Liver (tissue), 9 donors: ENCODE data around the gene CCDC92B. TPM values are rescaled to one million over a fixed set of nuclear protein-coding genes. Genes with fewer than 3 reads are reported as not detected.

Experiments
- DNase-seq: peaks from one replicate; pipeline ENCODE4 v3.0.0-alpha.2; 2017; ENCODE audit warnings: low spot score
- H3K27ac ChIP-seq, 2 donors: one replicate each; pipeline ENCODE4 v1.7.0; 2013; ENCODE audit warnings: inconsistent platforms in 2 of 2, low read length in 2 of 2, control low read depth in 1 of 2, low read depth in 1 of 2, mild to moderate bottlenecking in 1 of 2
- H3K27me3 ChIP-seq, 4 donors: one replicate each; pipeline versions ENCODE4 v1.6.1 to v1.7.0; 2013; ENCODE audit warnings: low read length in 3 of 4, inconsistent platforms in 1 of 4, mild to moderate bottlenecking in 1 of 4, moderate library complexity in 1 of 4; ENCODE audit not compliant: control insufficient read depth in 4 of 4, insufficient read depth in 4 of 4
- H3K36me3 ChIP-seq, 4 donors: one replicate each; pipeline versions ENCODE4 v1.6.1 to v1.7.0; 2013; ENCODE audit warnings: low read length in 3 of 4, mild to moderate bottlenecking in 3 of 4, low read depth in 1 of 4, moderate library complexity in 1 of 4; ENCODE audit not compliant: control insufficient read depth in 4 of 4, insufficient read depth in 3 of 4
- H3K4me1 ChIP-seq, 4 donors: one replicate each; pipeline versions ENCODE4 v1.6.1 to v1.7.0; 2013; ENCODE audit warnings: low read length in 3 of 4, mild to moderate bottlenecking in 3 of 4, moderate library complexity in 1 of 4; ENCODE audit not compliant: control insufficient read depth in 4 of 4, insufficient read depth in 4 of 4
- H3K4me3 ChIP-seq, 3 donors: one replicate each; pipeline versions ENCODE4 v1.6.1 to v1.7.0; 2013; ENCODE audit warnings: low read length in 3 of 3, control low read depth in 1 of 3, low read depth in 1 of 3, mild to moderate bottlenecking in 1 of 3
- H3K9ac ChIP-seq, 2 donors: one replicate each; pipeline ENCODE4 v1.7.0; 2013; ENCODE audit warnings: low read length in 2 of 2, mild to moderate bottlenecking in 2 of 2, moderate library complexity in 2 of 2, control low read depth in 1 of 2, low read depth in 1 of 2
- H3K9me3 ChIP-seq, 4 donors: one replicate each; pipeline versions ENCODE4 v1.6.1 to v1.7.0; 2013; ENCODE audit warnings: low read length in 3 of 4; ENCODE audit not compliant: control insufficient read depth in 4 of 4
- EGR1 ChIP-seq, 2 donors: IDR thresholded peaks; 2 replicates each; pipeline ENCODE4 v1.6.1; 2016 to 2018; ENCODE audit warnings: antibody characterized with exemption in 2 of 2, low read depth in 2 of 2
- FOXA1 ChIP-seq: IDR thresholded peaks from 2 replicates; pipeline ENCODE4 v1.6.1; 2016; ENCODE audit warnings: antibody characterized with exemption
- FOXA2 ChIP-seq: IDR thresholded peaks from 2 replicates; pipeline ENCODE4 v1.6.1; 2016; ENCODE audit warnings: antibody characterized with exemption
- GABPA ChIP-seq, 2 donors: IDR thresholded peaks in 1 of 2; conservative IDR thresholded peaks in 1 of 2; 2 replicates each; pipeline ENCODE4 v1.6.1; 2016; ENCODE audit warnings: antibody characterized with exemption in 2 of 2, mild to moderate bottlenecking in 1 of 2, moderate library complexity in 1 of 2
- HNF4A ChIP-seq, 2 donors: conservative IDR thresholded peaks; 2 replicates each; pipeline ENCODE4 v1.6.1; 2016; ENCODE audit warnings: antibody characterized with exemption in 2 of 2, mild to moderate bottlenecking in 2 of 2
- HNF4G ChIP-seq: IDR thresholded peaks from 2 replicates; pipeline ENCODE4 v1.6.1; 2016; ENCODE audit warnings: antibody characterized with exemption
- JUND ChIP-seq, 2 donors: IDR thresholded peaks; 2 replicates each; pipeline ENCODE4 v1.6.1; 2016; ENCODE audit warnings: antibody characterized with exemption in 2 of 2
- RAD21 ChIP-seq, 2 donors: IDR thresholded peaks; 2 replicates each; pipeline ENCODE4 v1.6.1; 2016; ENCODE audit warnings: antibody characterized with exemption in 2 of 2, mild to moderate bottlenecking in 2 of 2
- RXRA ChIP-seq, 2 donors: IDR thresholded peaks; 2 replicates each; pipeline ENCODE4 v1.6.1; 2017 to 2018; ENCODE audit warnings: antibody characterized with exemption in 2 of 2, mild to moderate bottlenecking in 1 of 2
- SP1 ChIP-seq: IDR thresholded peaks from 2 replicates; pipeline ENCODE4 v1.6.1; 2018; ENCODE audit warnings: antibody characterized with exemption, mild to moderate bottlenecking
- TAF1 ChIP-seq: conservative IDR thresholded peaks from 2 replicates; pipeline ENCODE4 v1.6.1; 2016; ENCODE audit warnings: antibody characterized with exemption, mild to moderate bottlenecking
- YY1 ChIP-seq: IDR thresholded peaks from 2 replicates; pipeline ENCODE4 v1.6.1; 2016; ENCODE audit warnings: antibody characterized with exemption, mild to moderate bottlenecking
- WGBS: extraction: QIAGEN DNeasy Blood & Tissue Kit; methylation state at CpG from one replicate; pipeline ENCODE4 v1.1.7; 2013; 5-methylcytosine and 5-hydroxymethylcytosine counted together
- polyA plus RNA-seq, 2 donors: library from polyadenylated mRNA; stranded (reverse) in 1 of 2; unstranded in 1 of 2; fragments of 200-250 nt in 1 of 2; fragments of >200 nt in 1 of 2; fragmentation: Nextera tagmentation in 1 of 2; extraction: Ambion mirVana in 1 of 2; gene quantifications; one replicate each; pipeline versions ENCODE4 v1.2.1 to v1.2.3, GENCODE V29; 2013 to 2015
- total RNA-seq, 2 donors: library from RNA; depleted of rRNA; stranded (reverse); fragments of >200 nt; gene quantifications; one replicate each; pipeline ENCODE4 v1.2.3, GENCODE V29; 2014
- TF ChIP-seq, protein P1 (sequence below): IDR thresholded peaks from 2 replicates; pipeline ENCODE4 v1.6.1; 2016; ENCODE audit warnings: antibody characterized with exemption
- TF ChIP-seq, protein P2 (sequence below): IDR thresholded peaks from 2 replicates; pipeline ENCODE4 v1.6.1; 2016; ENCODE audit warnings: antibody characterized with exemption, mild to moderate bottlenecking
- TF ChIP-seq, protein P3 (sequence below): IDR thresholded peaks from 2 replicates; pipeline ENCODE4 v1.6.1; 2016; ENCODE audit warnings: antibody characterized with exemption
- TF ChIP-seq, protein P4 (sequence below): fragments of 150-350 bp; IDR thresholded peaks from 2 replicates; pipeline ENCODE4 v1.5.1; 2017; ENCODE audit warnings: improper control_type of control experiment, low read depth, low read length; ENCODE audit not compliant: missing input control
- donor health status: healthy.
- donor health status: healthy.
- donor health status: healthy.
- donor health status: healthy.
- donor health status: healthy.

Gene CCDC92B
- total and polyA plus RNA-seq, 4 donors = not detected

DNA sequence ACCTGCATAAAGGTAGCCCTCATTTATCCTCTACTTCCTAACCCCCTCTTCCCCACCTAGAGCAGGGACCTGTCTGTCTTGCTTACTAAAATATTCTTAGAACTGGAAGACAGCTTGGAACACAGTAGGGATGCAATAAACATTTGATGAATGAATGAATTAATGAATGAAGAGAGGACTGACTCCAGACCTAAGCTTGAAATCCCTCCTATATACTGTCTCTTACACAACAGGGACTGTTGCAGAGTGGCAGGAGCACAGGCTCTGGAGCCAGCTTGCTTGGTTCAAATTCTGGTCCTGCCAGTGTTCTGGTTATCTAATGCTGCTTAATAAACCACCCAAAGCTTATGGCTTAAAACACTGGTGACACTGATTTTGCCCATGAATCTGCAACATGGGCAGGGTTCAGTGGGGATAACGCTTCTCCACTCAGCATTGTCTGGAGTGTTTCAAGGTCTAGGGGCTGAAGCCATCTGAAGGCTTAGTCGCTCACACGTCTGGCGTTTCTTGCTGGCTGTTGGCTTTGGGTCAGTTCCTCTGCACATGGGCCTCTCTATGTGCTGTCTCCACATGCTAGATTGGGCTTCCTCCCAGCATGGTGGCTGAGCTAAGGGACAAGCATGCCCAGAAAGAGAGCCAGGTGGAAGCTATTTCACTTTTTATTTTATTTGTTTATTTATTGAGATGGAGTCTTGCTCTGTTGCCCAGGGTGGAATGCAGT is 34.0 kb upstream of the CCDC92B start:
- H3K9me3 ChIP-seq = no peaks in the 10 kb centered on the region
- WGBS = 98% methylated on average over 4 of the region's 4 CpGs
- no peak overlapping the region for H3K27ac ChIP-seq
- no peak for DNase-seq
- no peaks in the 10 kb centered on the region for H3K36me3 ChIP-seq
- H3K4me3 ChIP-seq = no peak overlapping the region
- no peaks in the 10 kb centered on the region for H3K4me1 ChIP-seq
- TF ChIP-seq RAD21 (IDR thresholded peaks at IDR 0.05) (no peak), RXRA (IDR thresholded peaks at IDR 0.05) (no peak), FOXA2 (no peak), YY1 (no peak), TAF1 (no peak), FOXA1 (no peak), HNF4A (conservative IDR thresholded peaks at IDR 0.05) (no peak), JUND (IDR thresholded peaks at IDR 0.05) (no peak), HNF4G (no peak)
- TF ChIP-seq, protein P1, sequence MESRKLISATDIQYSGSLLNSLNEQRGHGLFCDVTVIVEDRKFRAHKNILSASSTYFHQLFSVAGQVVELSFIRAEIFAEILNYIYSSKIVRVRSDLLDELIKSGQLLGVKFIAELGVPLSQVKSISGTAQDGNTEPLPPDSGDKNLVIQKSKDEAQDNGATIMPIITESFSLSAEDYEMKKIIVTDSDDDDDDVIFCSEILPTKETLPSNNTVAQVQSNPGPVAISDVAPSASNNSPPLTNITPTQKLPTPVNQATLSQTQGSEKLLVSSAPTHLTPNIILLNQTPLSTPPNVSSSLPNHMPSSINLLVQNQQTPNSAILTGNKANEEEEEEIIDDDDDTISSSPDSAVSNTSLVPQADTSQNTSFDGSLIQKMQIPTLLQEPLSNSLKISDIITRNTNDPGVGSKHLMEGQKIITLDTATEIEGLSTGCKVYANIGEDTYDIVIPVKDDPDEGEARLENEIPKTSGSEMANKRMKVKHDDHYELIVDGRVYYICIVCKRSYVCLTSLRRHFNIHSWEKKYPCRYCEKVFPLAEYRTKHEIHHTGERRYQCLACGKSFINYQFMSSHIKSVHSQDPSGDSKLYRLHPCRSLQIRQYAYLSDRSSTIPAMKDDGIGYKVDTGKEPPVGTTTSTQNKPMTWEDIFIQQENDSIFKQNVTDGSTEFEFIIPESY = no peak
- TF ChIP-seq, protein P2, sequence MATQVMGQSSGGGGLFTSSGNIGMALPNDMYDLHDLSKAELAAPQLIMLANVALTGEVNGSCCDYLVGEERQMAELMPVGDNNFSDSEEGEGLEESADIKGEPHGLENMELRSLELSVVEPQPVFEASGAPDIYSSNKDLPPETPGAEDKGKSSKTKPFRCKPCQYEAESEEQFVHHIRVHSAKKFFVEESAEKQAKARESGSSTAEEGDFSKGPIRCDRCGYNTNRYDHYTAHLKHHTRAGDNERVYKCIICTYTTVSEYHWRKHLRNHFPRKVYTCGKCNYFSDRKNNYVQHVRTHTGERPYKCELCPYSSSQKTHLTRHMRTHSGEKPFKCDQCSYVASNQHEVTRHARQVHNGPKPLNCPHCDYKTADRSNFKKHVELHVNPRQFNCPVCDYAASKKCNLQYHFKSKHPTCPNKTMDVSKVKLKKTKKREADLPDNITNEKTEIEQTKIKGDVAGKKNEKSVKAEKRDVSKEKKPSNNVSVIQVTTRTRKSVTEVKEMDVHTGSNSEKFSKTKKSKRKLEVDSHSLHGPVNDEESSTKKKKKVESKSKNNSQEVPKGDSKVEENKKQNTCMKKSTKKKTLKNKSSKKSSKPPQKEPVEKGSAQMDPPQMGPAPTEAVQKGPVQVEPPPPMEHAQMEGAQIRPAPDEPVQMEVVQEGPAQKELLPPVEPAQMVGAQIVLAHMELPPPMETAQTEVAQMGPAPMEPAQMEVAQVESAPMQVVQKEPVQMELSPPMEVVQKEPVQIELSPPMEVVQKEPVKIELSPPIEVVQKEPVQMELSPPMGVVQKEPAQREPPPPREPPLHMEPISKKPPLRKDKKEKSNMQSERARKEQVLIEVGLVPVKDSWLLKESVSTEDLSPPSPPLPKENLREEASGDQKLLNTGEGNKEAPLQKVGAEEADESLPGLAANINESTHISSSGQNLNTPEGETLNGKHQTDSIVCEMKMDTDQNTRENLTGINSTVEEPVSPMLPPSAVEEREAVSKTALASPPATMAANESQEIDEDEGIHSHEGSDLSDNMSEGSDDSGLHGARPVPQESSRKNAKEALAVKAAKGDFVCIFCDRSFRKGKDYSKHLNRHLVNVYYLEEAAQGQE = no peak
- TF ChIP-seq, protein P3, sequence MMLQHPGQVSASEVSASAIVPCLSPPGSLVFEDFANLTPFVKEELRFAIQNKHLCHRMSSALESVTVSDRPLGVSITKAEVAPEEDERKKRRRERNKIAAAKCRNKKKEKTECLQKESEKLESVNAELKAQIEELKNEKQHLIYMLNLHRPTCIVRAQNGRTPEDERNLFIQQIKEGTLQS = no peak
- no peak overlapping the region for H3K9ac ChIP-seq
- H3K27me3 ChIP-seq = no peaks in the 10 kb centered on the region

DNA sequence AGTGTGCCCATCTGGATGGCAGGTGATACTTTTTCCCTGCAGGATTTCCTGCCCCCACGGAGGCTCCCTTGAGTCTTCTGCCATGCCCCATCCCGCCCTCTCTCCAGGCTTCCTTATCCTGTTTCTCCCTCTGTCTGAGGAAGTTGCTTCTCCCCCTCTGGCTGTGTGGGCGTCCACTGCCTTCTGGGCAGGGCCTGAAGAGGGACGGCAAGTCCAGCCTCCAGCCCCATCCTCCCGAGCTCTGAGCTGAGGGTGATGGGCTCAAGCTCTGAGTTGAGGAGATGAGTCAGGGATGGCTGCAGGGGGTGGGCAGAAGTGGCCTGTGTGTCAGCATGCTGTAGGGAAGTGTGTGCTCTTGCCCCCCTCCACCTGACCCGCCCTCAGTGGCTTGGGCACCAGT is 32.6 kb upstream of the CCDC92B start:
- peaks cover 0 to 4% (median 1%) of the 10 kb centered on the region in 4 donors for H3K27me3 ChIP-seq
- WGBS = 71% methylated on average over 6 of the region's 6 CpGs

More for the DNA sequence above, 32.6 kb upstream of the CCDC92B start:
- H3K27ac ChIP-seq = no peak overlapping the region
- H3K4me1 ChIP-seq = peaks cover 0 to 4% (median 2%) of the 10 kb centered on the region in 4 donors
- no peak overlapping the region for H3K4me3 ChIP-seq
- DNase-seq = no peak
- H3K9ac ChIP-seq = no peak overlapping the region
- H3K36me3 ChIP-seq = no peaks in the 10 kb centered on the region
- TF ChIP-seq HNF4A (conservative IDR thresholded peaks at IDR 0.05) (no peak), EGR1 (IDR thresholded peaks at IDR 0.05; ENCODE audit: low read depth in 2 of 2) (no peak), HNF4G (no peak), FOXA2 (no peak), RAD21 (IDR thresholded peaks at IDR 0.05) (no peak), GABPA (IDR thresholded peaks at IDR 0.05 in 1 of 2, conservative IDR thresholded peaks at IDR 0.05 in 1 of 2) (no peak), RXRA (IDR thresholded peaks at IDR 0.05) (no peak), SP1 (no peak), JUND (IDR thresholded peaks at IDR 0.05) (no peak)
- TF ChIP-seq, protein P4, sequence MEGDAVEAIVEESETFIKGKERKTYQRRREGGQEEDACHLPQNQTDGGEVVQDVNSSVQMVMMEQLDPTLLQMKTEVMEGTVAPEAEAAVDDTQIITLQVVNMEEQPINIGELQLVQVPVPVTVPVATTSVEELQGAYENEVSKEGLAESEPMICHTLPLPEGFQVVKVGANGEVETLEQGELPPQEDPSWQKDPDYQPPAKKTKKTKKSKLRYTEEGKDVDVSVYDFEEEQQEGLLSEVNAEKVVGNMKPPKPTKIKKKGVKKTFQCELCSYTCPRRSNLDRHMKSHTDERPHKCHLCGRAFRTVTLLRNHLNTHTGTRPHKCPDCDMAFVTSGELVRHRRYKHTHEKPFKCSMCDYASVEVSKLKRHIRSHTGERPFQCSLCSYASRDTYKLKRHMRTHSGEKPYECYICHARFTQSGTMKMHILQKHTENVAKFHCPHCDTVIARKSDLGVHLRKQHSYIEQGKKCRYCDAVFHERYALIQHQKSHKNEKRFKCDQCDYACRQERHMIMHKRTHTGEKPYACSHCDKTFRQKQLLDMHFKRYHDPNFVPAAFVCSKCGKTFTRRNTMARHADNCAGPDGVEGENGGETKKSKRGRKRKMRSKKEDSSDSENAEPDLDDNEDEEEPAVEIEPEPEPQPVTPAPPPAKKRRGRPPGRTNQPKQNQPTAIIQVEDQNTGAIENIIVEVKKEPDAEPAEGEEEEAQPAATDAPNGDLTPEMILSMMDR = no peak
- TF ChIP-seq, protein P3 = no peak
- TF ChIP-seq, protein P2 = no peak
- no peaks in the 10 kb centered on the region for H3K9me3 ChIP-seq
